IMR-90 (cell line): ENCODE measurements around the gene PRICKLE2. TPM values are rescaled to one million over a fixed set of nuclear protein-coding genes. Genes with fewer than 3 reads are reported as not detected.

Source experiments
- ATAC-seq: fragments of 200-7000 bp; cut with Tn5 transposase; 2 replicates; pipeline ENCODE4 v1.9.1; 2020; ENCODE audit warnings: low read depth, mild to moderate bottlenecking, moderate library complexity
- BruUV-seq: library from RNA; stranded (reverse); fragments of 400-500 nt; replicated peaks from 2 replicates; lab custom pipeline; 2021; lab: Mats Ljungman, UMichigan
- CTCF ChIA-PET: fragments of 300-600 bp; formaldehyde crosslinking; extraction: SDS; loops from one replicate; lab custom pipeline; 2021; ENCODE audit warnings: antibody characterized with exemption; lab: Yijun Ruan, JAX
- POLR2A ChIA-PET: fragments of 300-600 bp; sonication (Branson Sonifier 250); formaldehyde crosslinking; loops from one replicate; lab custom pipeline; 2022; ENCODE audit warnings: antibody characterized with exemption; ENCODE audit not compliant: unreplicated experiment; lab: Charles Lee
- DNase-seq: peaks from one replicate; pipeline ENCODE4 v3.0.0; 2013
- H2AFZ ChIP-seq: replicated peaks from 2 replicates; pipeline ENCODE3; 2013; ENCODE audit warnings: low read length, mild to moderate bottlenecking; ENCODE audit not compliant: poor library complexity
- H2AK5ac ChIP-seq: 2 replicates; pipeline ENCODE4 v1.6.1; 2013; ENCODE audit warnings: low read depth, low read length, inconsistent platforms
- H2AK9ac ChIP-seq: replicated peaks from 2 replicates; pipeline ENCODE3; 2013; ENCODE audit warnings: mild to moderate bottlenecking, low read depth, low read length, moderate library complexity; ENCODE audit not compliant: poor library complexity
- H2BK120ac ChIP-seq: 2 replicates; pipeline ENCODE4 v1.6.1; 2013; ENCODE audit warnings: low read depth, low read length, inconsistent platforms
- H2BK15ac ChIP-seq: 3 replicates; pipeline ENCODE4 v1.6.1; 2013; ENCODE audit warnings: low read depth, low read length, inconsistent platforms
- H2BK20ac ChIP-seq: 2 replicates; pipeline ENCODE4 v1.6.1; 2013; ENCODE audit warnings: low read depth, mild to moderate bottlenecking, inconsistent platforms, low read length, moderate library complexity
- H2BK5ac ChIP-seq: 2 replicates; pipeline ENCODE4 v1.6.1; 2013; ENCODE audit warnings: mild to moderate bottlenecking, low read depth, low read length, inconsistent platforms; ENCODE audit not compliant: poor library complexity, severe bottlenecking
- H3K14ac ChIP-seq: replicated peaks from 2 replicates; pipeline ENCODE4 v1.6.1; 2013; ENCODE audit warnings: low read depth, low read length, inconsistent platforms
- H3K18ac ChIP-seq: 2 replicates; pipeline ENCODE4 v1.6.1; 2013; ENCODE audit warnings: low read depth, low read length, control low read depth
- H3K23ac ChIP-seq: 2 replicates; pipeline ENCODE4 v1.6.1; 2013; ENCODE audit warnings: low read depth, low read length, inconsistent platforms
- H3K27ac ChIP-seq: 2 replicates; pipeline ENCODE4 v1.5.1; 2013; ENCODE audit warnings: mild to moderate bottlenecking, control low read depth, low read length; ENCODE audit not compliant: insufficient read depth
- H3K27me3 ChIP-seq: 2 replicates; pipeline ENCODE4 v1.6.1; 2013; ENCODE audit warnings: low read length; ENCODE audit not compliant: control insufficient read depth, insufficient read depth
- H3K36me3 ChIP-seq: 2 replicates; pipeline ENCODE4 v1.6.1; 2013; ENCODE audit warnings: low read length, mixed read lengths; ENCODE audit not compliant: control insufficient read depth, insufficient read depth
- H3K4ac ChIP-seq: 2 replicates; pipeline ENCODE4 v1.6.1; 2013; ENCODE audit warnings: low read depth, low read length, inconsistent platforms
- H3K4me1 ChIP-seq: 2 replicates; pipeline ENCODE4 v1.6.1; 2013; ENCODE audit warnings: low read length, mixed read lengths; ENCODE audit not compliant: control insufficient read depth, insufficient read depth
- H3K4me2 ChIP-seq: 2 replicates; pipeline ENCODE4 v1.6.1; 2013; ENCODE audit warnings: low read depth, mild to moderate bottlenecking, control low read depth, low read length, moderate library complexity
- H3K4me3 ChIP-seq: 2 replicates; pipeline ENCODE4 v1.5.1; 2013; ENCODE audit warnings: low read depth, mild to moderate bottlenecking, control low read depth, low read length, moderate library complexity; ENCODE audit not compliant: insufficient read depth
- H3K56ac ChIP-seq: 2 replicates; pipeline ENCODE4 v1.6.1; 2013; ENCODE audit warnings: low read length, inconsistent platforms; ENCODE audit not compliant: insufficient read depth; ENCODE audit errors: extremely low read depth
- H3K79me1 ChIP-seq, 2 experiments: 2 replicates each; pipeline ENCODE4 v1.6.1; 2013; ENCODE audit warnings: low read length in 2 of 2, inconsistent platforms in 1 of 2, low read depth in 1 of 2
- H3K9ac ChIP-seq: 2 replicates; pipeline ENCODE4 v1.6.1; 2013; ENCODE audit warnings: low read depth, low read length, control low read depth
- H3K9me1 ChIP-seq: 2 replicates; pipeline ENCODE4 v1.6.1; 2013; ENCODE audit warnings: low read length, inconsistent platforms; ENCODE audit not compliant: insufficient read depth
- H3K9me3 ChIP-seq: 2 replicates; pipeline ENCODE4 v1.6.1; 2013; ENCODE audit warnings: low read length; ENCODE audit not compliant: control insufficient read depth, insufficient read depth
- H4K20me1 ChIP-seq: 2 replicates; pipeline ENCODE4 v1.6.1; 2013; ENCODE audit warnings: low read length, inconsistent platforms; ENCODE audit not compliant: insufficient read depth
- H4K5ac ChIP-seq: 2 replicates; pipeline ENCODE4 v1.6.1; 2013; ENCODE audit warnings: mild to moderate bottlenecking, low read depth, low read length, control low read depth
- H4K8ac ChIP-seq, 2 experiments: 2 replicates each; pipeline ENCODE4 v1.6.1; 2013; ENCODE audit warnings: low read depth in 2 of 2, low read length in 2 of 2, control low read depth in 1 of 2, inconsistent platforms in 1 of 2
- H4K91ac ChIP-seq: 2 replicates; pipeline ENCODE4 v1.6.1; 2013; ENCODE audit warnings: low read depth, low read length, inconsistent platforms; ENCODE audit not compliant: insufficient read depth
- CEBPB ChIP-seq: IDR thresholded peaks from 2 replicates; pipeline ENCODE4 v1.6.1; 2012; ENCODE audit warnings: low read depth, low read length, improper control_type of control experiment
- CHD1 ChIP-seq: IDR thresholded peaks from 2 replicates; pipeline ENCODE4 v1.6.1; 2012; ENCODE audit warnings: low read depth, low read length, improper control_type of control experiment
- FOS ChIP-seq: fragments of 150-350 bp; IDR thresholded peaks from 2 replicates; pipeline ENCODE4 v1.6.1; 2016; ENCODE audit warnings: low read depth, low read length
- MAFK ChIP-seq: IDR thresholded peaks from 2 replicates; pipeline ENCODE4 v1.6.1; 2012; ENCODE audit warnings: low read depth, low read length, improper control_type of control experiment
- MAZ ChIP-seq: IDR thresholded peaks from 2 replicates; pipeline ENCODE4 v1.6.1; 2012; ENCODE audit warnings: low read depth, mild to moderate bottlenecking, low read length, improper control_type of control experiment, moderate library complexity, borderline replicate concordance
- MXI1 ChIP-seq: IDR thresholded peaks from 2 replicates; pipeline ENCODE4 v1.6.1; 2012; ENCODE audit warnings: low read depth, mild to moderate bottlenecking, low read length, moderate library complexity, borderline replicate concordance
- NFE2L2 ChIP-seq: fragments of 150-350 bp; IDR thresholded peaks from 2 replicates; pipeline ENCODE4 v1.6.1; 2016; ENCODE audit warnings: low read depth, mild to moderate bottlenecking, low read length
- POLR2A ChIP-seq: IDR thresholded peaks from 2 replicates; pipeline ENCODE4 v1.6.1; 2012; ENCODE audit warnings: mild to moderate bottlenecking, low read depth, low read length
- RAD21 ChIP-seq: IDR thresholded peaks from 2 replicates; pipeline ENCODE4 v1.6.1; 2012; ENCODE audit warnings: low read length, improper control_type of control experiment
- RCOR1 ChIP-seq: IDR thresholded peaks from 2 replicates; pipeline ENCODE4 v1.6.1; 2012; ENCODE audit warnings: mild to moderate bottlenecking, low read length, improper control_type of control experiment; ENCODE audit not compliant: insufficient replicate concordance
- RFX5 ChIP-seq: IDR thresholded peaks from 2 replicates; pipeline ENCODE4 v1.8.0; 2012; ENCODE audit warnings: low read depth, mild to moderate bottlenecking, low read length, moderate library complexity
- SMC3 ChIP-seq: fragments of 150-350 bp; IDR thresholded peaks from 2 replicates; pipeline ENCODE4 v1.6.1; 2016; ENCODE audit warnings: low read depth, mild to moderate bottlenecking, antibody characterized with exemption, low read length, moderate library complexity
- WGBS, 2 experiments: methylation state at CpG; one replicate each; pipeline versions ENCODE4 v1.1.5 to v1.1.7; 2013; ENCODE audit warnings: missing lambda C conversion rate in 2 of 2; ENCODE audit not compliant: insufficient read length in 1 of 2; ENCODE audit errors: extremely low coverage in 2 of 2; 5-methylcytosine and 5-hydroxymethylcytosine counted together
- dilution Hi-C: fragments of 300-500 bp; cut with HindIII; formaldehyde crosslinking; loops from one replicate; pipeline ENCODE4 v1.14.3; 2018; ENCODE audit warnings: low sequenced_read_pairs; ENCODE audit not compliant: unreplicated experiment
- in situ Hi-C: fragments of 300-500 bp; cut with MboI; formaldehyde crosslinking; loops from 3 replicates; pipeline ENCODE4 v1.14.3; 2019; ENCODE audit warnings: low sequenced_read_pairs, inconsistent platforms, mixed read lengths
- intact Hi-C: fragments of 100-400 bp; cut with micrococcal nuclease; formaldehyde crosslinking; loops from 2 replicates; pipeline ENCODE4 v1.10.0; 2022
- polyA plus RNA-seq, 3 experiments: library from polyadenylated mRNA; depleted of rRNA; stranded (reverse); fragments of >200 nt; gene quantifications; 2 replicates each; pipeline ENCODE4 v1.2.3, GENCODE V29; 2012; ENCODE audit warnings: low replicate concordance in 1 of 3
- total RNA-seq: library from RNA; depleted of rRNA; stranded (reverse); fragments of >200 nt; gene quantifications from 2 replicates; pipeline ENCODE4 v1.2.3, GENCODE V29; 2012
- TF ChIP-seq, protein P1 (sequence below): fragments of 150-350 bp; IDR thresholded peaks from 2 replicates; pipeline ENCODE4 v1.6.1; 2016; ENCODE audit warnings: low read depth, mild to moderate bottlenecking, low read length, moderate library complexity, borderline replicate concordance
- TF ChIP-seq, protein P2 (sequence below): conservative IDR thresholded peaks from 2 replicates; pipeline ENCODE4 v1.5.1; 2012; ENCODE audit warnings: mild to moderate bottlenecking, low read depth, low read length, improper control_type of control experiment

Gene PRICKLE2
- total and polyA plus RNA-seq, 2 of the 4 experiments (the other 2 are of a cell fraction): 4.1 to 14.2 TPM

DNA sequence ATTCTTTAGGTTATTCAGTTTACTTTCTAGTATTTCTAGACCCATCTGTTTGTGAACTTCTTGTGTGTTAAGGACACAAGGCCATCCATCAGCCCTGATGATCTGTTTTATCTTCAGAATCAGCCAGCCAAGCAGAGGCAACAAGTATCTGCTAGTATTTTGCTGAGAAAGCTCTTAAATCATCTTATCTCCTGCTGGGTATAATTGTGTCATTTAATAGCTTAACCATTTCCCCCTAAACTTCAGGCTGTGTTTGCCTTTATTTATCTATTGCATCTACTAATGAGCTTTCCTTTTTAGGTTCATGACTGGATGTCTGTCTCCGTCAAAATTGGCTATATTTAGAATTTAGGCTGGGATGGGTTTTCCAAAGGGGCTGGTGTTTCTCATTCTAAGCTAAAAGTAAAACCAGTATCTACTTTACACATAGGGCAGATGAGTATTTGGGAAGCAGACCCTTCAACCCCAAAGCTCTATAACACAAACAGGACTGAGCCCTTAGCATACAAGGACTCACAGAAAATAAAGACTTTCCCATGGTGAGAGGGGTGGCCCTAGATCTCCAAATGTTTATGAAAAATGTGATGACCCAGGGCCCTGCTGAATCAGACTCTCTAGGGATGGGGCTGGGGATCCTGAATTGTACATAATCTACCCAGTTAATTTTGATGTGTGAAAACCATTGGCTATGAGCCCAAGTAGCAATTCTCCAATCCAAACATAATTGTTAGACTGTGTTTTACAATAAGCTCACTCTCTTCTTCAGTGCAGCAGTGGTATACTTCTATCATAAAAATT, 136.7 kb downstream of the PRICKLE2 start:
- ChIA-PET POLR2A (no interaction called here), CTCF (interaction anchor here (0.6 kb wide), 1 partner anchor 21 kb away, joined by 3 read pairs; no protein-coding TSS in a partner anchor)
- Histone ChIP-seq H3K79me1 (no peaks in the 10 kb centered on the region), H3K4me1 (no peaks in the 10 kb centered on the region; the same call in 1 of the 2 replicates), H2BK120ac (no peak overlapping the region), H3K56ac (no peak overlapping the region), H2AK9ac (no peak overlapping the region), H3K18ac (no peak overlapping the region), H2AFZ (no peak overlapping the region), H3K9me1 (no peaks in the 10 kb centered on the region), H4K20me1 (no peaks in the 10 kb centered on the region), H2BK20ac (no peak overlapping the region), H3K23ac (no peak overlapping the region; the same call in 1 of the 2 replicates), H3K9me3 (no peaks in the 10 kb centered on the region; the same call in 1 of the 2 replicates), H3K14ac (no peak overlapping the region), H2BK15ac (no peak overlapping the region), H3K27me3 (no peaks in the 10 kb centered on the region), H2AK5ac (no peak overlapping the region), H3K4me2 (no peak overlapping the region), H3K27ac (no peak overlapping the region), H4K91ac (no peak overlapping the region), H3K4ac (no peak overlapping the region), H4K5ac (no peak overlapping the region), H3K4me3 (no peak overlapping the region), H4K8ac (no peak overlapping the region), H3K9ac (no peak overlapping the region), H2BK5ac (no peak overlapping the region), H3K36me3 (no peaks in the 10 kb centered on the region)
- no peak for TF ChIP-seq MAFK
- TF ChIP-seq, protein P1, sequence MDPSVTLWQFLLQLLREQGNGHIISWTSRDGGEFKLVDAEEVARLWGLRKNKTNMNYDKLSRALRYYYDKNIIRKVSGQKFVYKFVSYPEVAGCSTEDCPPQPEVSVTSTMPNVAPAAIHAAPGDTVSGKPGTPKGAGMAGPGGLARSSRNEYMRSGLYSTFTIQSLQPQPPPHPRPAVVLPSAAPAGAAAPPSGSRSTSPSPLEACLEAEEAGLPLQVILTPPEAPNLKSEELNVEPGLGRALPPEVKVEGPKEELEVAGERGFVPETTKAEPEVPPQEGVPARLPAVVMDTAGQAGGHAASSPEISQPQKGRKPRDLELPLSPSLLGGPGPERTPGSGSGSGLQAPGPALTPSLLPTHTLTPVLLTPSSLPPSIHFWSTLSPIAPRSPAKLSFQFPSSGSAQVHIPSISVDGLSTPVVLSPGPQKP: no peak
- no peak for TF ChIP-seq RAD21
- no peak for TF ChIP-seq SMC3
- no peak for TF ChIP-seq NFE2L2
- TF ChIP-seq CEBPB: no peak
- no peak for TF ChIP-seq MXI1
- no peak for TF ChIP-seq RCOR1
- TF ChIP-seq POLR2A: no peak
- TF ChIP-seq CHD1: no peak
- no peak for TF ChIP-seq FOS
- TF ChIP-seq MAZ: no peak
- no peak for TF ChIP-seq RFX5
- TF ChIP-seq, protein P2, sequence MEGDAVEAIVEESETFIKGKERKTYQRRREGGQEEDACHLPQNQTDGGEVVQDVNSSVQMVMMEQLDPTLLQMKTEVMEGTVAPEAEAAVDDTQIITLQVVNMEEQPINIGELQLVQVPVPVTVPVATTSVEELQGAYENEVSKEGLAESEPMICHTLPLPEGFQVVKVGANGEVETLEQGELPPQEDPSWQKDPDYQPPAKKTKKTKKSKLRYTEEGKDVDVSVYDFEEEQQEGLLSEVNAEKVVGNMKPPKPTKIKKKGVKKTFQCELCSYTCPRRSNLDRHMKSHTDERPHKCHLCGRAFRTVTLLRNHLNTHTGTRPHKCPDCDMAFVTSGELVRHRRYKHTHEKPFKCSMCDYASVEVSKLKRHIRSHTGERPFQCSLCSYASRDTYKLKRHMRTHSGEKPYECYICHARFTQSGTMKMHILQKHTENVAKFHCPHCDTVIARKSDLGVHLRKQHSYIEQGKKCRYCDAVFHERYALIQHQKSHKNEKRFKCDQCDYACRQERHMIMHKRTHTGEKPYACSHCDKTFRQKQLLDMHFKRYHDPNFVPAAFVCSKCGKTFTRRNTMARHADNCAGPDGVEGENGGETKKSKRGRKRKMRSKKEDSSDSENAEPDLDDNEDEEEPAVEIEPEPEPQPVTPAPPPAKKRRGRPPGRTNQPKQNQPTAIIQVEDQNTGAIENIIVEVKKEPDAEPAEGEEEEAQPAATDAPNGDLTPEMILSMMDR: no peak
- in situ Hi-C loops (no loop called here), dilution Hi-C loops (no loop called here), intact Hi-C loops (no loop called here)
- no TSS peak for BruUV-seq
- peak; percentile 19; the same call in 1 of the 2 replicates for ATAC-seq
- no CpG with 5 or more reads among the region's 1 CpG for WGBS, 2 experiments
- no peak for DNase-seq
